ENCODE results near the gene JAZF1. TPM values are rescaled to one million over a fixed set of nuclear protein-coding genes. Genes with fewer than 3 reads are reported as not detected.

JAZF1 gene
- total and polyA plus RNA-seq, 2 experiments from 2014 or later: 13.8 to 19.6 TPM

- WGBS, 2 experiments (ENCODE audit: low coverage in 1 of 2, low lambda C conversion rate in 2 of 2, missing lambda C conversion rate in 2 of 2): 87 to 94% methylated on average over 3 of the region's 3 CpGs
- no peak overlapping the region for H3K4me2 ChIP-seq (ENCODE audit: unreplicated experiment)
These were observed 214.3 kb downstream of the JAZF1 start for GRCh38 chr7:27966219-27966780.

GRCh38 chr7:27965650-27966049 lies 214.9 kb downstream of the JAZF1 start:
- in situ Hi-C loops (cut with MboI): no loop called here
- no peak for DNase-seq
- Histone ChIP-seq H3K79me2 (ENCODE audit: insufficient read depth) (peaks cover 19% of the 10 kb centered on the region), H3F3A (ENCODE audit: insufficient read depth) (0 out of 2 replicates have a peak, but pooled peaks cover 5% of the 10 kb centered on the region), H4K20me1 (ENCODE audit: insufficient read depth) (0 out of 2 replicates have a peak, but pooled peaks cover 6% of the 10 kb centered on the region), H3K9me2 (ENCODE audit: insufficient read depth) (no peaks in the 10 kb centered on the region), H3K4me2 (ENCODE audit: unreplicated experiment) (no peak overlapping the region), H3K9me3 (ENCODE audit: low read depth) (no peaks in the 10 kb centered on the region), H3K4me1 (ENCODE audit: insufficient read depth) (peaks cover 24% of the 10 kb centered on the region), H3K27me3 (replicated peaks; ENCODE audit: insufficient read depth) (no peaks in the 10 kb centered on the region), H3K4me3 (no peak overlapping the region), H2AFZ (no peak overlapping the region), H3K9ac (no peak overlapping the region), H3K36me3 (ENCODE audit: low read depth) (no peaks in the 10 kb centered on the region), H3K27ac (no peak overlapping the region)
- TF ChIP-seq EZH2 (IDR thresholded peaks at IDR 0.05; ENCODE audit: insufficient read depth, poor library complexity, severe bottlenecking): no peak
- TF ChIP-seq EZH2phosphoT487 (IDR thresholded peaks at IDR 0.05; ENCODE audit: insufficient read depth, low read depth): no peak
- WGBS, 2 experiments (ENCODE audit: low coverage in 1 of 2, low lambda C conversion rate in 2 of 2, missing lambda C conversion rate in 2 of 2): 18 to 30% methylated on average over 2 of the region's 2 CpGs

More at GRCh38 chr7:27966219-27966780, 214.3 kb downstream of the JAZF1 start:
- TF ChIP-seq EZH2 (IDR thresholded peaks at IDR 0.05; ENCODE audit: insufficient read depth, poor library complexity, severe bottlenecking) (no peak), EZH2phosphoT487 (IDR thresholded peaks at IDR 0.05; ENCODE audit: insufficient read depth, low read depth) (no peak)
- DNase-seq: no peak
- no peaks in the 10 kb centered on the region for H3F3A ChIP-seq (ENCODE audit: insufficient read depth)
- H3K27ac ChIP-seq: no peak overlapping the region
- H3K27me3 ChIP-seq (replicated peaks; ENCODE audit: insufficient read depth): no peaks in the 10 kb centered on the region
- peaks cover 19% of the 10 kb centered on the region for H3K79me2 ChIP-seq (ENCODE audit: insufficient read depth)
- no peaks in the 10 kb centered on the region for H3K36me3 ChIP-seq (ENCODE audit: low read depth)
- no peak overlapping the region for H3K4me3 ChIP-seq
- 0 out of 2 replicates have a peak, but pooled peaks cover 6% of the 10 kb centered on the region for H4K20me1 ChIP-seq (ENCODE audit: insufficient read depth)
- in situ Hi-C loops (cut with MboI): no loop called here
- H3K9me3 ChIP-seq (ENCODE audit: low read depth): no peaks in the 10 kb centered on the region
- no peaks in the 10 kb centered on the region for H3K9me2 ChIP-seq (ENCODE audit: insufficient read depth)
- H3K4me1 ChIP-seq (ENCODE audit: insufficient read depth): peaks cover 19% of the 10 kb centered on the region
- no peak overlapping the region for H3K9ac ChIP-seq
- H2AFZ ChIP-seq: no peak overlapping the region

DNA sequence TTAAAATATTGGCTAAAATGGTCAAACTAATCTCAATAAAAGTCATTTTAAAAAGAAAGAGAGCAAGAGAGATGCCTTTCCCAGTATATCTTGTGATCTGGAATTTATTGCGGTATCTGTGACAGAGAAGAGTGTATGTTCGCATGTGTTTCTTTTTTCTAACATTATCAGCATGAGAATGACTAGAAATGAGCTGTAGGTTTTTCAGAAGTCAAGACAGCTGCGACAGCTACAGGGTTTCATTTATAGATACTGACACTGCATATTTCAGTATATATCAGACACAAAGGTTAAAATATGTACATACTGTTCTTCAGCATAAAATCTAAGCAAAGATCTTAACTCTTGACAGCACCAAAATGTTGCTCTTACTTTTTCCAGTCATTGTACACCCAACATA lies 215.8 kb downstream of the JAZF1 start:
- H3K4me1 ChIP-seq (ENCODE audit: insufficient read depth): peaks cover 24% of the 10 kb centered on the region
- H3K27ac ChIP-seq: no peak overlapping the region
- H3K9ac ChIP-seq: no peak overlapping the region
- no peaks in the 10 kb centered on the region for H3K9me3 ChIP-seq (ENCODE audit: low read depth)
- 0 out of 2 replicates have a peak, but pooled peaks cover 6% of the 10 kb centered on the region for H4K20me1 ChIP-seq (ENCODE audit: insufficient read depth)
- peaks cover 19% of the 10 kb centered on the region for H3K79me2 ChIP-seq (ENCODE audit: insufficient read depth)
- 0 out of 2 replicates have a peak, but pooled peaks cover 7% of the 10 kb centered on the region for H3F3A ChIP-seq (ENCODE audit: insufficient read depth)
- no peak for DNase-seq
- H3K9me2 ChIP-seq (ENCODE audit: insufficient read depth): no peaks in the 10 kb centered on the region
- H3K4me3 ChIP-seq: no peak overlapping the region
- no peak overlapping the region for H2AFZ ChIP-seq
- H3K27me3 ChIP-seq (replicated peaks; ENCODE audit: insufficient read depth): no peaks in the 10 kb centered on the region
- H3K4me2 ChIP-seq (ENCODE audit: unreplicated experiment): no peak overlapping the region
- WGBS, 2 experiments (ENCODE audit: low coverage in 1 of 2, low lambda C conversion rate in 2 of 2, missing lambda C conversion rate in 2 of 2): 96 to 100% methylated on average over 3 of the region's 3 CpGs
- H3K36me3 ChIP-seq (ENCODE audit: low read depth): no peaks in the 10 kb centered on the region
- TF ChIP-seq EZH2phosphoT487 (IDR thresholded peaks at IDR 0.05; ENCODE audit: insufficient read depth, low read depth) (no peak), EZH2 (IDR thresholded peaks at IDR 0.05; ENCODE audit: insufficient read depth, poor library complexity, severe bottlenecking) (no peak)
- in situ Hi-C loops (cut with MboI): no loop called here

DNA sequence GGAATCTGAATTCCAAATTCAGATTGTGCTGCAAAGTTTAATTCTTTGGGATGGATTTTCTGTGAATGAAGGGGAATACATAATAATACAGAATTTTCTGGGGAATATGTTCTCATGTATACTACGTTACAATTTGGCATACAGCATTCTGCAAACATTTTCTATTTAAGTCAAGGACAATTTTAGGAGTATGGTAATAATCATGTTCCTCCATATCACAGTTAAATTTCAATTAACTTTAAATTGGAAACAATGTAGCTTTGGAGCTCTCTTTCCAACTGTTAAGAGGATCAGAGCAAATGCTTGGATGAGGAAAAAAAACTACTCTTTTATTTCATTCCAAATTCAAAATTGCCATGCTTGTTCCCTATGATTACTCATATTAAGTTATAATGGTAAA lies 217.5 kb downstream of the JAZF1 start:
- no peak overlapping the region for H3K9ac ChIP-seq
- H3K9me3 ChIP-seq (ENCODE audit: low read depth): no peaks in the 10 kb centered on the region
- no peaks in the 10 kb centered on the region for H3K27me3 ChIP-seq (replicated peaks; ENCODE audit: insufficient read depth)
- no peak overlapping the region for H3K27ac ChIP-seq
- H3F3A ChIP-seq (ENCODE audit: insufficient read depth): 0 out of 2 replicates have a peak, but pooled peaks cover 7% of the 10 kb centered on the region
- H3K4me1 ChIP-seq (ENCODE audit: insufficient read depth): peaks cover 24% of the 10 kb centered on the region
- H2AFZ ChIP-seq: no peak overlapping the region
- WGBS, 2 experiments (ENCODE audit: low coverage in 1 of 2, low lambda C conversion rate in 2 of 2, missing lambda C conversion rate in 2 of 2): 100% methylated on average over 1 of the region's 1 CpG
- in situ Hi-C loops (cut with MboI): no loop called here
- DNase-seq: no peak
- 0 out of 2 replicates have a peak, but pooled peaks cover 6% of the 10 kb centered on the region for H4K20me1 ChIP-seq (ENCODE audit: insufficient read depth)
- no peak overlapping the region for H3K4me2 ChIP-seq (ENCODE audit: unreplicated experiment)
- no peaks in the 10 kb centered on the region for H3K9me2 ChIP-seq (ENCODE audit: insufficient read depth)
- no peak overlapping the region for H3K4me3 ChIP-seq
- H3K79me2 ChIP-seq (ENCODE audit: insufficient read depth): peaks cover 16% of the 10 kb centered on the region
- TF ChIP-seq EZH2 (IDR thresholded peaks at IDR 0.05; ENCODE audit: insufficient read depth, poor library complexity, severe bottlenecking) (no peak), EZH2phosphoT487 (IDR thresholded peaks at IDR 0.05; ENCODE audit: insufficient read depth, low read depth) (no peak)
- no peaks in the 10 kb centered on the region for H3K36me3 ChIP-seq (ENCODE audit: low read depth)

Data from GM23248 (cell line).